HPDE6-E6E7 (cell line): ENCODE data around the gene SLC22A23.

Experiments used
- DNase-seq: peaks from one replicate; pipeline ENCODE4 v3.0.0; 2011; ENCODE audit warnings: missing footprints; ENCODE audit errors: extremely low spot score

Gene SLC22A23

DNA sequence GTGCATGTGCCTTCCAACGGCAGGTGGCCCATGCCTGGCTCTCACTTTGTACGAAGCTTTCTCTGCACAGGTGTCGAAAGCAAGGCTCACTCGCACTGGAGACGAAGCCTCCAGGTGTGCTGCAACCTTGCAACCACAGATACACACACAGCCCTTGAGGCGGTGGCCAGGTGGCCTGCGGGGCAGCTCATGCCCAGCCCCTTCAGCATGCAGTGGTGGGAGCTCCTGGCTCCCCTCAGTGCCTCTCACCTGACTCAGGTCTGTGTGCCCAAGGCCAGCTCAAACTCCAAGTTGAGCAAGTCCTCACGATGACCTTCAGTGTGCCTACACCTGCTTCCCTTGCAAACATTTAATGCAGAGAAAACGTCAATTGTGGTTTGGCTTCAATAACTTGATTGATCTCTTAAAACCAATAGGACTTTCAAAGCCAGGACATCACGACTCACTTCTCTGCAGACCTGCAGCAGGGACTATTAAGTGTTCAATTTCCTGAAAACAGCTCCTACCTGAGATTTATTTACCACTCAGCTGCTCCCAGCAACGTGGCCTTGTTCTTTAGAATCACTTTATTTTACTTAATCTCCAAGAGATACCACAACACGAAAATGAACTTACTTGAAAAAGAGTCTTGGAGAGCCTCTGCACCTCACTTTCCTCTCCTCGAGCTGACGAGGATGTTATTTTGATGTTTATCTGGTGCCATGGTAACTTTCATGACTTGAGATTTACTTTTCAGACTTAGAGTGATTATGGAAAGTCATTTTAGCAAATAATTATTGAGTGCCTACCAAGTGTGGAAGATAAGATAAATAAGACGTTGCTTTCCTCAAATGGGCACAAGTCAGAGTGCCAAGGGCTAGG lies 86.3 kb downstream of the SLC22A23 start:
- DNase-seq = no peak

- DNase-seq = no peak
Measured at GRCh38 chr6:3369985-3370360, 86.9 kb downstream of the SLC22A23 start.

- no peak for DNase-seq
Measured at GRCh38 chr6:3368685-3369084, 88.2 kb downstream of the SLC22A23 start.

DNA sequence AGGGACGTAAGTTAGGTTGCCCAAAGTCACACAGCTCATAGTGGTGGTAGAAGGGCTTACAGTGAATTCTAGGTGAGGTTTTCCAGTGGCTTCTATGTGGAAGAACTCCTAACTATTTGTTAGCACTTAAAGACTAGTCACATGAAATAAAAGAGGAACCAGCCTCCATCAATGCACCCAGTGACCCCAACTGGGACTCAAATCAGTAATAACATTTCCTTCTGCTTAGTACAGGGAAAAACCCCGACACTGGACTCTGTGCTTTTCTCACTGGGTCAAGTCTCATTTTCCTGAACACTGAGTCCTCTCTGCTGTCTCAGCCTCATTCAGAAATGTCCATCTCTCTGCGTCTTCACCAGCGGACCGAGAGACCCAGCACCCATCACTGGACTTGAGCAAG lies 89.2 kb downstream of the SLC22A23 start:
- no peak for DNase-seq

DNA sequence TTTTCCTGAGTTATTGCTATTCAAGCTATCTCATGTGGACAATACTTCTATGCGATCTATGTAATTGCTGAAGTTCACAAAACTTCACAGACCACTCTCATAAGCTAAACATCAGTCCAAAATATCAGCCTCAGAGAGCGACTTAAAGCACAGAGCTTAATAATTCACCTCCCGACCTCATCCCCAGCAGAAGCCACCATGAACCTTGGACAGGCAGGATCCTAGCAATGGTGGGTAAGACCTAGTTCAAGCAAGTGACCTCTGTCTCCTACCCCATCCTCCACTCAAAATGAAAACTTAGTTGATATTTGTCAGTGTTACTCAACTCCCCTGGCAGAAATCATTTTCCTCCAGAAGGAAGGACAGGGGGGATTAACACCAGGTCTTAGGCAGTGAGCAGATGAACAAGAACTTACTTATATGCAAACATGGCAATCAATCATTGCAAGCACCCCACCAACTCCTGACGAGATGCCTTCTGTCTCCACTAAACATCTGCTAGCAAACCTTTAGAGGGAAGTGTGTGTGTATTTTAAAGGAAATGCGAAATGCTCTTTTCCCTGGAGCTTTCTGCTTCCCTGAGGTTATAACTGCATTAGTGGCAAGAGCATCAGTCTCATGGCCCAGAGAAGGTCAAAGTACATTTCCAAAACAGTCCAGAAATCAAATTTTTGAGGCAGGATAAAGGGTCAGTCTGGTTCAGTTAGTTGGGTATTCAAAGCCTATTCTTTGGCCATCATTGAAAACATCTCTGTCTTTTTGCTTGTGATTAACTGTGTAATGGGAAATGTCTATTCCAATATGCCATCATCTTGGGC lies 90.0 kb downstream of the SLC22A23 start:
- DNase-seq = no peak

DNA sequence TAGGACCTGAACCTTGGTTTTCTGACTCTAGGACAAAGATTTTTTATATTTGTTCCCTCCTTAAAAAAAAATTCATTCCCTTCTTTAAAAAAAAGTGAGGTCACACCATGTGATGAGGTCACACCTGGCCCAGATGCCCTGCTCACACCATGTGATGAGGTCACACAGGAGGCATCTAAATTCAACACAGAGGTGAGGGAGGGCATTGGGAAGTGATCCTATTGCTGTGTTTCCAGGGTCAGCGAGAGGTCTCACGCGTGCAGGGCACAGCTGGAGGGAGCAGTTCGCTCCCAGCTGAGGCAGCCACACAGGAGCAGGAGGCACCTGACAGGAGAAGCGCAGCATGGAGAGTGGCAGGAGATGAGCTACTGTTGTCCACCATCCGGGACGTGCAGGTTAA lies 92.5 kb downstream of the SLC22A23 start:
- no peak for DNase-seq

GRCh38 chr6:3363296-3364025 lies 93.4 kb downstream of the SLC22A23 start:
- peak; percentile 62 for DNase-seq

DNA sequence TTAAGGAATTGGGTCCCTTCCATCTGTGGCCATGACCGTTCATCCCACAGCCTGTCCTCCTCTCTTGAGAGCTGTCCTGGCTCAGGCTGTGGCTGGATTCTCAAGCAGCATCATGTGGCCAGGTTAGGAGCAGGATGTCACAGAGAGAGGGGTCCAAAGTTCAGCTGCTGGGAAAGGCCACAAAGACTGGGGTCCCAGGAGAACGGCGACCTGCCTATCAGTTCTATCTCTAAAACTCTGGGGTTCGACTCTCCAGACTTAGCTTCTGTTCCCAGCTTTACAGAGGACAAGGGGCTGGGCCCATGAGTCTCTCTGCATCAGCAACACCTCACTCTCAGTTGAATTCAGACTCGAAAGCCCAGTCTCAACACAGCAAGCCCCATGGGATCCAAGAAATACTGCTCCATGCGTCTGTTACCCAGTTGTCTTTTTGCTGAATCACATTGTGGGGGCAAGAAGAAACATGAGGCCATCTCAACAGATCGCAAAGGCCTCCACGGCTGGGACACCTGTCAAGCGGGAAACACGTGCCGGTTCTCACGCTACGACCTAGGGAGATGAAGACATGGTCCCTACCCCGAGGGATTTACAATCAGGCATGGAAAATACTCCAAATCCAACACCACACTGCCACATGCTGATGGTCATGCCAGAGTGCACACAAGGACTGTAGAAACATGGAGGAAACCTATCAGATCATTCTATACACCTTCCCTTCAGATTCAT lies 95.4 kb downstream of the SLC22A23 start:
- DNase-seq = no peak

DNA sequence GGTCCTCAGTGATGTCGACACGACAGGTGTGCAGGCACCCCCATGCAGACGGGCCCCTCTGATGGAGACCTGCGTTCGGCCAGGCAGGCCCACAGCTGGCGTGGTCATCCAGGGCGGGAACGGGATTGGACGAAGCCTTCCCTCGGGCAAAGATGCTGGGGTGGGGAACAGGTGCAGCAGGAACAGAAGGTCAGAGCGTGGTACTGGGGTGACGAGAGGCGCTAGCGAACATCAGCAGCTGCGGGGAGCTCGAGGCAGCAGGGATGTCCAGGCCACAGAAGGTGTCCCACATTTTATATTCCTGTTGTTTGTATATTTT lies 96.2 kb downstream of the SLC22A23 start:
- DNase-seq = no peak

GRCh38 chr6:3359973-3360726 lies 96.7 kb downstream of the SLC22A23 start:
- no peak for DNase-seq

GRCh38 chr6:3359101-3359752 lies 97.6 kb downstream of the SLC22A23 start:
- DNase-seq = no peak

DNA sequence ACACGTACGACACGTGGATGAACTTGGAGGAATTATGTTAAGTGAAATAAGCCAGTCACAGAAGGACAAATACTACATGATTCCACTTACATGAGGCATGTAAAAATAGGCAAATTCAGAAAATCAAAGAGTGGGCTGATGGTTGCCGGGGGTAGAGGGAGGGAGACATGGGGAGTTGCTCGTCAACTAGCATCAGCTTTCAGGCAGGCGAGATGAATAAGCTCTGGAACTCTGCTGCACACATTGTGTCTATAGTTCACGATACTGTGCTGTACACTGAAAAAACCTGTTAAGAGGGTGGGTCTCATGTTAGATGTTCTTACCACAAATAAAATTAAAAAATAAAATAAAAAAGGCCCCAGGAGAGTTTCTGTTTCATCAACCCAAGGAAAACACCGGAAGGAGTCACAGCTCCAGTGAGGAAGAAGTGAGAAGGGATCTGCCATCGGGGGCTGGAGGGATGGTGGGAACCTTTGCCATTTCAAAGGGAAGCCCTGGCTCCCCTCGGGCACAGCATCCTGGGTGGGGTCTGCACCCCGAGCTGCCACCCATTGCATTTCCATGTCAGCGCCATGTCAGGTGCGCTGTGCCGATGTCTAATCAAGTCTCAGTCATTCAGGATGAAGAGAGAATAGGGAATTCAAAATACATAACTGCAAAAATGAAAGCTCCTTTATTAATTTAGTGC lies 98.3 kb downstream of the SLC22A23 start:
- DNase-seq = no peak

- no peak for DNase-seq
Measured at GRCh38 chr6:3357678-3358077, 99.2 kb downstream of the SLC22A23 start.

- DNase-seq = no peak
Measured at GRCh38 chr6:3356824-3357420, 99.9 kb downstream of the SLC22A23 start.

DNA sequence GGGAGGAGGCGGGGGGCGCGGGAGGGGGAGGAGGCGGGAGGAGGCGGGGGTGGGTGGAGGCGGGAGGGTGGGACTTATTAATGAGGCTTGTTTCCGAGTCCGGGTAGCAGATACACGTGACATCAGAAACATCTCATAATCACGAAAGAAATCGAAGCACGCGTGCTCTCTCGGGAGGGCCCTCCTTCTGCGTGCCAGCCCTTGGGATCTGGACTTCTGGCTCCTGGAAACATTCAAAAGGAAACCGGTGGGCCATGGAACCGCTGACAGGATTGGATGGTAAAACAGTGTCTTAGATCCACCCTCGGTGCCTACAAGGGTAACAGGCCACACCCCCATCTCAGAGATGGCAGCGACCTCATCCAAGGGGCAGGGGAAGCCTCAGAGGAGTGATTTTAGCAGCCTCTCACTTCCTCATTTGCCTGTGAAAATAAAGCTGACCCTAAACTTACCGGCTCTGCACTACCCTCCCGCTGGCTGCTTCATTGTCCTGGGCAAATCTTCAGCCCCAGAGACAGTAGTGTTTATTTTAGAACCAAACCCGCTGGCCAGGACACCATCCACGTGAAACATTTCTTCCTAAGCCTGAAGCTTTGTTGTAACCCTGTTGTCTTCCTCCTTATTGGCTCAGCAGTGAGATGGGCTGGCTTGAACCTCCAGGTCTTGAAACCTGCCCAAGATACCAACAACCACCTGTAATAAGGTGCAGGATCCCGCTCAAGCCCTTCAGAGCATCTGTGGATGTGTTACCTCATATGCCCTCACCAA lies 100.6 kb downstream of the SLC22A23 start:
- DNase-seq = peak; percentile 52

DNA sequence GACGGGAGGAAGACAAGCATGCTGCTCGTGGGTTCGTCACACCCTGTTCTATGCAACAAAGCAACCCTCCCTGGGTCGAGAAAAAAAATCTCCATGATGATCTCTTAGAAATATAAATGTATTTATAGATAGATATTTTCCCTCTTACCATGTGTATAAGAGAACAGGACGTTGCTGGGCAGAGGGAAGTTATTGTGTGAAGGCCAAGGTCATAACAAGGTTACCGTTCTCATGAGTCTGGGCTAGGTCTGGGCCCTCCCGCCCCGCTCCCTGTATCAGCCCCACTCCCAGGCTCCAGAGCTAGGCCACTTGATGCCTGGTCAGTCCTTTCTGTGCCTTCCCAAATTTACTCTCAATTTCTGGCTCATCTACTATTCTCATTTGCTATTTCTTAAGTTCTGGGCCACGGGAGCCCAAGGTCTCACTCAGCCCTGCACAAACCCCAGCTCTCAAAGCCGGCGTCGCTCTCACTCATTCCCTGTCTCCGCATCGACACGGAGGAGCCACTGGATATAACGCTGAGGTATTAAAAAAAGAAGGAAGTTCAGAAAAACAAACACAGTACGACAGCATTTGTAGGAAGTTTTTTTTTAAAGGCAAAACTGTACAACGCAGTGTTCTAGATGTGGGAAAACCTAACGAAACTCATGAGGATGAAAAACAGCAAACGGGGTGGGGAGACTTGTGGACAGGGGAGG lies 101.3 kb downstream of the SLC22A23 start:
- DNase-seq = no peak

DNA sequence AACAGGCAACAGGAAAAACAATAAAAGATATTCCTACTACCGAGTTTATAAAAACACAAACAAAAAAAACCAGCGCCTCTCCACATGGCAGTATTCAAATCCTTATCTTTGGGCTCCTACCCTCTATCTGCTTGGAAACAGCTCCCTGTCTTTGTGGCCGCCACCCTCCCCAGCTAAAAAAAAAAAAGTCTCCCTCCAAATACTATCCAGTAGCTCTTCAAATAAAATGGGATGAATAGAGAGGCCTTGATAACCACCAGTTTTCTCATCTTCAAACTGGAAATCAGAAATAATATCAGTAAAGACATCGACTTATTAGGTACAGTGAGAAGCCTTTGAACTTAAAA lies 101.9 kb downstream of the SLC22A23 start:
- no peak for DNase-seq

- no peak for DNase-seq
Measured at GRCh38 chr6:3353939-3354338, 102.9 kb downstream of the SLC22A23 start.
